Measurements from ENCODE around the gene ANKRD55. TPM values are rescaled to one million over a fixed set of nuclear protein-coding genes. Genes with fewer than 3 reads are reported as not detected.

Gene ANKRD55
- total and polyA plus RNA-seq, 2 of the 8 experiments (the other 6 are each of a cell fraction or from before 2014, with no cell fraction given) = not detected

- no peak for TF ChIP-seq E2F6 (IDR thresholded peaks at IDR 0.05)
- no peak for TF ChIP-seq CREB1 (IDR thresholded peaks at IDR 0.05)
- TF ChIP-seq CEBPB (IDR thresholded peaks at IDR 0.05; ENCODE audit: low read depth, low read length) = no peak
- no peak for TF ChIP-seq ASH2L (IDR thresholded peaks at IDR 0.05; ENCODE audit: low read length)
- TF ChIP-seq POU5F1 (IDR thresholded peaks at IDR 0.05; ENCODE audit: low read depth, low read length) = no peak
- TF ChIP-seq TAF7 (optimal IDR thresholded peaks at IDR 0.05; ENCODE audit: borderline replicate concordance, low read depth, low read length) = no peak
These were observed 105.0 kb downstream of the ANKRD55 start (continued) for GRCh38 chr5:56128113-56128512.
